GM19324 (cell line): Measurements from ENCODE around the gene CAPN14.
"Not testable (repeated sequence)": the region's sequence is repeated elsewhere in the genome, so short reads cannot be mapped to it uniquely, and the experiment has no call there.

ENCODE experiments used
- ATAC-seq: cut with Tn5 transposase; IDR thresholded peaks from one replicate; pipeline ENCODE4 v1.9.1; 2021; ENCODE audit warnings: mild to moderate bottlenecking, moderate library complexity; ENCODE audit not compliant: unreplicated experiment, low FRiP score

CAPN14 gene

GRCh38 chr2:31200972-31201371 lies 16.3 kb downstream of the CAPN14 start:
- no peak for ATAC-seq

GRCh38 chr2:31199206-31199605 lies 18.1 kb downstream of the CAPN14 start:
- no peak for ATAC-seq

- ATAC-seq = no peak
Measured at GRCh38 chr2:31197669-31198068, 19.6 kb downstream of the CAPN14 start.

GRCh38 chr2:31197166-31197565 lies 20.1 kb downstream of the CAPN14 start:
- no peak for ATAC-seq

GRCh38 chr2:31196622-31197021 lies 20.7 kb downstream of the CAPN14 start:
- ATAC-seq = no peak

- no peak for ATAC-seq
Measured at GRCh38 chr2:31193806-31194205, 23.5 kb downstream of the CAPN14 start.

- no peak for ATAC-seq
Measured at GRCh38 chr2:31192851-31193392, 24.4 kb downstream of the CAPN14 start.

GRCh38 chr2:31192396-31192795 lies 24.9 kb downstream of the CAPN14 start:
- ATAC-seq = no peak

- ATAC-seq = no peak
Measured at GRCh38 chr2:31191931-31192330, 25.4 kb downstream of the CAPN14 start.

- no peak for ATAC-seq
Measured at GRCh38 chr2:31190188-31190587, 27.1 kb downstream of the CAPN14 start.

GRCh38 chr2:31189141-31189540 lies 28.2 kb downstream of the CAPN14 start:
- ATAC-seq = no peak

- no peak for ATAC-seq
Measured at GRCh38 chr2:31188131-31188530, 29.2 kb downstream of the CAPN14 start.

- ATAC-seq = no peak
Measured at GRCh38 chr2:31187166-31187565, 30.1 kb downstream of the CAPN14 start.

GRCh38 chr2:31183973-31184372 lies 33.3 kb downstream of the CAPN14 start:
- not testable (repeated sequence) for ATAC-seq

GRCh38 chr2:31176742-31177141 lies 40.6 kb downstream of the CAPN14 start:
- ATAC-seq = no peak

GRCh38 chr2:31171142-31171541 lies 46.2 kb downstream of the CAPN14 start:
- ATAC-seq = no peak

GRCh38 chr2:31170071-31170698 lies 47.1 kb downstream of the CAPN14 start:
- no peak for ATAC-seq

GRCh38 chr2:31168291-31168690 lies 49.0 kb downstream of the CAPN14 start:
- no peak for ATAC-seq

- no peak for ATAC-seq
Measured at GRCh38 chr2:31166925-31167324, 50.4 kb downstream of the CAPN14 start.

- ATAC-seq = no peak
Measured at GRCh38 chr2:31163011-31163539, 54.2 kb downstream of the CAPN14 start.

- ATAC-seq = no peak
Measured at GRCh38 chr2:31161637-31162036, 55.7 kb downstream of the CAPN14 start.

- ATAC-seq = no peak
Measured at GRCh38 chr2:31151501-31151900, 65.8 kb downstream of the CAPN14 start.
